ENCODE measurements around the gene RNF2.

- TF ChIP-seq POLR2A (IDR thresholded peaks at IDR 0.05; ENCODE audit: low read length) (no peak), GATA1 (IDR thresholded peaks at IDR 0.05; ENCODE audit: low read depth, low read length) (no peak)
These were observed 5.5 kb upstream of the RNF2 start for GRCh38 chr1:185039726-185040407.

All from erythroblast (primary cell).